ENCODE data around the gene GNAO1. TPM values are rescaled to one million over a fixed set of nuclear protein-coding genes. Genes with fewer than 3 reads are reported as not detected.

Gene GNAO1
- total RNA-seq, 1 donor from 2014 or later, result not detected

GRCh38 chr16:56198006-56198754 lies 6.9 kb downstream of the GNAO1 start:
- DNase-seq, result no peak

DNA sequence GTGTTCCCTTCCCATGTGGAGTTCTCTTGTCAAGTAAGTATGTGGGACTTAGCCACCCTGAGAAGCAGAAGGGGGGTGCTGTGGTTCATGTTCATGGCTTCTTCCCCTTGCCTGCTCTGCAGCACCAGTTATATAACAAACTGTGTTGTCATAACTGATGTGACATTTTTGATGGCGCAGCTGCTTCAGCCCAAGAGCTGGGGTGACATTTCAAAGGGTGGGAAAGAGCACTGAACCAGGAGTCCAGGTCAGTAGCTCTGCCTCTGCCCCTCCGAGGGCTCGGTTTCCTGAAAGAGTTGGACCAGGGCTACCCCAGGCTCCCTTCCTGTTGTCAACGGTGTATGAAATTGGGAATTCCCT lies 7.4 kb downstream of the GNAO1 start:
- no peak for DNase-seq

DNA sequence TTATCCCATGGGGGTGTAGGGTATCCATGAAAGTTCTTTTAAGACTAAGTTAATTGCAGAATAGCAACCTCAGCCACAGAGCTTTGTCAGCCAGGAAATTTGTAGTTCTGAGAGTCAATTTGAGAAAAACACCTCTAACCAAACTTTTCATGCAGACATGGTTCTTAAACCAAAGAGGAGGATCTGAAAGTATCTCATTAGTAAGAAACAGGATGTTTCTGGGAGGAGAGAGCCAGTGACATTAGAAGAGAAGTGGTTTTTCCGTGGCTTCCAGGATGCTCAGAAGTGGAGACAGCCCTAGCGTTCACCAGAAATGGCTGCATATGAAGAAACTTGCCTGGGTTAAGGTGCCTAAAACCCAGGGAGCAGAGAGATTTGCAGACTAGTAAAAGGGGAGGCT lies 7.9 kb downstream of the GNAO1 start:
- DNase-seq, result no peak

DNA sequence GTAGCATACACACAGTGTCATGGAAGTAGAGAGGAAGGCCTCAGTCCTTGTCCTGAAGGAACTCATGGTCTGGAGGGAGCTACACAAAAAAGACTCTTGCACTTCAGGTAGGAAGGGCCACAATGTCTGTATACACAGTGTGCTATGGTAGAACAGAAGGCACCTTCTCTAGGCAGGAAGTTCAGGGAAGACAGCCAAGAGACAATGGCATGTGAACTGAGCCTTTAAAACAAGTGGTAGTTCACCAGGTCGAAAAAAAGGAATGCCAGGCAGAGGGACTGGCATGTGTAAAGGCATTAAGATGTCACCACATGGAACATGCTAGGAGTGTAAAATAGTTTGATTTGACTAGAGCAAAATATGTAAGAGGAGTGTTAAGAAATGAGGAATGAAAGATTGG lies 9.7 kb downstream of the GNAO1 start:
- DNase-seq, result no peak

- DNase-seq, result no peak
Observed at GRCh38 chr16:56202036-56202435, 10.7 kb downstream of the GNAO1 start.

DNA sequence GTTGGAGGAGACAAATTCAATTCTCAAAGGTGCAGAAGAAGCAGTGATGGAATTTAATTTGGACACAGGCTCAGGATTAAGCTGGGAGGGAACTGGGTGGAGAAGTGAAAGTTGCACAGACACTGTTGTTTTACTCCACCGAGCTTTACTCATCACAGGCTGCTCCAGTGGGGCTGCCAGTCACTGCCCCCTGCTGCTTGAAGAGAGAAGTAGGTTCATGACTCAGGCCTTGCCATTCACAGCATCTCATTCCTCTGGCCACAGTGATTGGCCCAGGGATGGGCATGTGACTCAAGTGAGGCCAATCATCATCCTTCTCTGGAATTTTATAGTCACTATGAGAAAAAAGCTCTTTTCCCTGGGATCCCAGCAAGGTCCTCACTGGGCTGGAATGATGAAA lies 11.8 kb downstream of the GNAO1 start:
- no peak for DNase-seq

DNA sequence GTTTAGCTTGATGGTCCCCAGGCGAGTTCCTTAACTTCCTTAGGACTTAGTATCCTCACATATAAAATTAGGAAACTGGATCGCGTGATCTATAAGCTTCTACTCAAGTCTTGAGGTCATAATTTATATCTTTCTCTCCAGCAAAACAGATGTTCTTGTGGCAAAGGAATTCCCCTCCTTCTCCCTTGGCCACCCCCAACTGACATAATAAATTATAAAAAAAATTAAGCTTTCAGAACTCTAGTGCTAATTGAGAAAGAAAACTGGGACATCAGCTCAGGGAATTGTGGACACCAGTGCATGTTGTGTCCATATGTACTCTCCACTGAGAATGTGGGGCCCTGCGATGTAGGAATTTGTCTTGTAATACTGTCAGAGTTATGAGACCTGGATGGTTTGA lies 13.5 kb downstream of the GNAO1 start:
- DNase-seq, result no peak

DNA sequence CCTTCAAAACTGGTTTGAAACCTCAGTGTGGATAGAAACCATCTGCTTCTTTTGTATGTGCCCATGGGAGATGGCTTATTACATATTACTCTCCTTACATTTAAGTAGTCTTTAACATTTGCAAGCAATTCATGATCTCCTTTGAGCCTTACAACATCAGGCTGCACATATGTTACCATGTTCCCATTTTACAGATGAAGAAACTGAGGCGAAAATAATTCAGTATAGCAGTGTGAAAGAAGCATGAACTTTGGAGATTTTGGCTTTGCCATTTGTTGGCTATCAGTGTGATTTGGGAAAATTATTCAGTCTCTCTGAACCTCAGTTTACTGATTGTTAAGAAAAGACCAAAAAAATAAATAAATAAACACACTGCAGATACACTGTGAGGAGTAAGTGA lies 15.7 kb downstream of the GNAO1 start:
- DNase-seq, result no peak

GRCh38 chr16:56207421-56207820 lies 16.1 kb downstream of the GNAO1 start:
- DNase-seq, result no peak

- no peak for DNase-seq
Observed at GRCh38 chr16:56211435-56211981, 20.2 kb downstream of the GNAO1 start.

DNA sequence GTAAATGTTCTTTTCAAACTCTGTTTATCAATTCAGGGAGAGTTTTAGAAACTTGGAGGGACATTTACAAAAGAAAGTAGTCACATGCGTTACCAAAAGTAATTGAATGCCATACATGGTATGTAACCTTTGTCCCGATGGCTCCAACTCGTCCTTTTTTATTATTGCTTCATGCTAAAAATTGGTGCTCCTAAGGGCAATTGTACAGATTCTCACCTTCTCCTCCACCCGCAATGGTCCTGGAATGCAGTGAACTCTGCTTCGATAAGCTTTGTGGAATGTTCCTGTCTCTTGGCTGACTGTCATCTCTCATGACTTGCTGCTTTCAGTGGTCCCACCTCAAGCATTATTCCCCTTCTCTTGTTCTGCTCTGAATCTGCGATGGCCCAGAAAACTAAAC lies 20.9 kb downstream of the GNAO1 start:
- no peak for DNase-seq

GRCh38 chr16:56221995-56222394 lies 30.7 kb downstream of the GNAO1 start:
- no peak for DNase-seq

- no peak for DNase-seq
Observed at GRCh38 chr16:56222474-56222997, 31.2 kb downstream of the GNAO1 start.

DNA sequence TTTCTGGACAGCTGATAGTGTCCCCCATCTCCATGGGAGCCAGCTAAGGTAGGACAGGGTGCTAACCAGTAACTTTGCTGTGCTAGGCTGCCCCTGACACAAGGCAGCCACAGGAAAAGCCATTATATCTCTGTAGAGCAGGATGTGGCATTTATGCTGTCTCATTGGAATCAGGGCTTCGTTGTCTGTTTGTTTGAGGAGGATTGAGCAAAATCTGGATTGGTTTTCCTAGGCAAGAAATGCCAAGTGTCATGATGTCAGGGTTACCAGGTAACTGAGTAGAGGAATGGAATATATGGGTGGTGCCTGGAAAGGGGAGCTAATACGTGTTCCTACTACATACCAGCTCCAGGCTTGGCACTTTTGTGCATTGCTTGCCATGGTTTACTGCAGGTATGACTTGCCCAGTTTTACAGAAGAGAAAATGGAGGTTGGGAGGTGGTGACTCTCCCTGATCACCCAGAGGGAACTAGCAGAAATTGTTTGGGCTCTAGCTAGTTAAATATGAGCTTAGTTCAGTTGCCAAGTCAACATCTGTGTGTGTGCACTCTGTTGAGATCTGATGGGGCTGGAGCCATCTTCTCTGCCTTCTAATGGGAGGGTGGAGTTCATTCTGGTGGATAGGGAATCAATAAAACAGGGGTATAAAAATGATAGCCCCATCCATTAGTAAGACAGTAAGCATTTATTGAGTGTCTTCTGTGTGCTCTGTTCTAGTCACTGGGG lies 33.9 kb downstream of the GNAO1 start:
- no peak for DNase-seq

DNA sequence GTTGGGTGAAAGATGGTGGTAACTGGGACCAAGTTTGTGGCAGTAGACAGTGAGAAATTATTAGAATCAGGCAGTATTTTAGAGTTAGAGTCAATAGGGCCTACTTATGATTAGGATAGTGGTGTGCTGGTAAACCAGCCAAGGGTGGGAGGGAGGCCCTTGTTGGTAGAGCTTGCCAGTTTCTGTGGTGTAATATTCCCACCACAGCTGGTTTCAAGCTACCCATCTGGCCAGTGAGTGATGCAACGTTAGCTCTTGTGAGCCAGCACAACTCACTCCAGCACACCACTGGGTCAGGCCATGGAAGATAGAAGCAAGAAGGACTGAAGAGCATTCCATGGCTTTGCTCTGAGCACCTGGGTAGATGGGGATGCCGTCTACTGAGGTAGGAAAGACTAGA lies 34.9 kb downstream of the GNAO1 start:
- no peak for DNase-seq

- DNase-seq, result no peak
Observed at GRCh38 chr16:56226845-56227525, 35.7 kb downstream of the GNAO1 start.

GRCh38 chr16:56227936-56228335 lies 36.6 kb downstream of the GNAO1 start:
- DNase-seq, result no peak

DNA sequence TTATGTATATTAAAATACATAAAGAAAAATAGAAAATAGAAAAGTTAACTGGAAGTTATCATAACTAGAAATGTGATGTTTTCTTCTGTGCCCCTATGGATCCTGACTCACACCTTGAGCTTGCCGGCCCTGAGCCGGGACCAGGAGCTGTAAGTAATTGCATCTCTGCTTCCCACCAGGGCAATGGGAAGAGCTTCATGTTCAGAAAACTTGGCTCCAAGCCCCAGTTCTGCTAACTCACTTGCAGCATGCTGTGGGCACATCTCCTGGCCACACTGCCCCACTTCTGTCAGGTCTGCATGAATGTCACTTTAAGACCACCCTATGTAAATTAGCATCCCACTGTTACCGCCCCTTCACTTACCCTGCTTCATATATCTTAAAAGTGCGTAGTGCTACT lies 37.2 kb downstream of the GNAO1 start:
- DNase-seq, result no peak

DNA sequence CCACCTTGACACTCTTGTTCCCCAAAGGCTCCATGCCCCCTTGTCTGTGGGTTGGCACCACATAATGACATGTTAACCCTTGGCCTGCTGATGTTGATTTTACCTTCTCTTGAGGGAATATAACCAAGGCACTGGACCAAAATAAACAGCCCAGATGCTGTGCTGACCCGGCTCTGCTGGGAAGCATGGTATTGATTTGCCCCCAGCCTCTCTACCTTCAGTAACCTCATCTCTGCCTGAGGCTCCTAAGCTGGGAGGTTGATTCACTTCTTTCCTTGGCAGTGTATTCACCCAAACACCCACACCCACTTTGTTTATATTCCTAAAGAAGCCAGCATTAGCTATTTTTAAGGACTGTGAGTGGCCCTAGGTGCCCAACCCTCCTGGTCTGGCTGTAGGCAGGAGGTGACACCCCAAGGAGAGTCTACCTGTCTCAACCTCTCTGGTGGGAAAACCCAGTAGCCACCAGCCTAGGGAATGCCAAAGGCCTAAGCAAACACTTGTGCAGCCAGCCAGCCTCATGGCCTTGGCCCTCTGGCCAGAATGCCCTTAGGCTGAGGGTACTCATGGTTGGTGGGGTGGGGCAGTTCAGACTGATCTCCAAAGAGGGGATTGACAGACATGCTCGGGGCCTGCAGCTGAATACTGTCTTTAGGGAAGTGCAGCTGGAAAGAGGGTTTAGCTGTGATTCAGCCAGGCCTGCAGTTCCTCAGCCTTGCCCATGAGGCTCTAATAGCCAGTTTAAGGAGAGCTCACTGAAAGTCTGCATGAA lies 42.7 kb downstream of the GNAO1 start:
- DNase-seq, result no peak

GRCh38 chr16:56234737-56235136 lies 43.4 kb downstream of the GNAO1 start:
- DNase-seq, result no peak

DNA sequence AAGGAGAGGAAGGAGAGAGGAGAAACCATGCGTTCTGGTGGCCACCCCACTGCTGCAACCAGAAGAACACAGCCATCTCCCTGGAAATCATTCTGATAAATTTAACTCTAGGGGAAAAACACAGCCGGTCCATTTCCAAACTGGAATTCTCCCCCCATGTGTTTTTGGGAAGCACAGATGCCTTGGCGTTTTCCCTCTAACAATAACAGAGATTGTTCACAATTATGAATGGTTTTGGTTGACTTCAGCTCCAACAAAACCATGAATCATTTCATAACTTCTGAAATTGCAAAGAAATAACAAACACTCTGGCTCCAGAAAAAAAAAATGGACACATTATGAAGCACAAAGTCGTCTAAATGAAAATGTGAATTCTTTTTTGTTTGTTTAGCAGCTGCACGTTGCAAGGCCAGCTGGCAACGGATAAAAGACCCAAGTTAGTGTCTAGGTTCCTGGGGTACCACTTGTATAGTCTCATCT lies 46.2 kb downstream of the GNAO1 start:
- no peak for DNase-seq

GRCh38 chr16:56238188-56238587 lies 46.9 kb downstream of the GNAO1 start:
- no peak for DNase-seq

Data from dermis blood vessel endothelial cell (primary cell).